BE2C (cell line): ENCODE data around the gene FABP3.

Source experiments
- DNase-seq: peaks from one replicate; pipeline ENCODE4 v3.0.0-alpha.2; 2020
- H3K27me3 ChIP-seq: fragments of 250-450 bp; sonication (Bioruptor Pico); 2 replicates; pipeline ENCODE4 v1.5.1; 2020; ENCODE audit warnings: mild to moderate bottlenecking
- H3K36me3 ChIP-seq: fragments of 250-450 bp; sonication (Bioruptor Pico); 2 replicates; pipeline ENCODE4 v1.5.1; 2020; ENCODE audit warnings: mild to moderate bottlenecking
- H3K4me1 ChIP-seq: fragments of 250-450 bp; sonication (Bioruptor Pico); 2 replicates; pipeline ENCODE4 v1.5.1; 2020
- H3K4me3 ChIP-seq: 2 replicates; pipeline ENCODE4 v1.5.1; 2011; ENCODE audit warnings: low read depth, low read length
- H3K9me3 ChIP-seq: fragments of 250-450 bp; sonication (Bioruptor Pico); 2 replicates; pipeline ENCODE4 v1.5.1; 2020
- CTCF ChIP-seq: IDR thresholded peaks from 2 replicates; pipeline ENCODE4 v1.5.1; 2012; ENCODE audit warnings: mild to moderate bottlenecking, low read depth, low read length

Gene FABP3

GRCh38 chr1:31366796-31367195 lies 6.1 kb downstream of the FABP3 start:
- Histone ChIP-seq H3K9me3 (no peaks in the 10 kb centered on the region), H3K4me3 (no peak overlapping the region), H3K4me1 (no peaks in the 10 kb centered on the region), H3K36me3 (no peaks in the 10 kb centered on the region), H3K27me3 (no peaks in the 10 kb centered on the region)
- no peak for TF ChIP-seq CTCF
- DNase-seq, result no peak

- no peak for DNase-seq
- Histone ChIP-seq H3K9me3 (no peaks in the 10 kb centered on the region), H3K4me1 (no peaks in the 10 kb centered on the region), H3K27me3 (no peaks in the 10 kb centered on the region), H3K36me3 (no peaks in the 10 kb centered on the region), H3K4me3 (no peak overlapping the region)
- TF ChIP-seq CTCF, result no peak
These were observed 8.2 kb downstream of the FABP3 start for GRCh38 chr1:31364561-31365250.

GRCh38 chr1:31362032-31362431 lies 10.8 kb downstream of the FABP3 start:
- Histone ChIP-seq H3K9me3 (no peaks in the 10 kb centered on the region), H3K4me1 (no peaks in the 10 kb centered on the region), H3K36me3 (no peaks in the 10 kb centered on the region), H3K4me3 (no peak overlapping the region), H3K27me3 (no peaks in the 10 kb centered on the region)
- DNase-seq, result no peak
- no peak for TF ChIP-seq CTCF

GRCh38 chr1:31361607-31362006 lies 11.3 kb downstream of the FABP3 start:
- Histone ChIP-seq H3K4me1 (no peaks in the 10 kb centered on the region), H3K27me3 (no peaks in the 10 kb centered on the region), H3K36me3 (no peaks in the 10 kb centered on the region), H3K4me3 (no peak overlapping the region), H3K9me3 (no peaks in the 10 kb centered on the region)
- no peak for TF ChIP-seq CTCF
- no peak for DNase-seq

GRCh38 chr1:31356427-31356826 lies 16.4 kb downstream of the FABP3 start:
- Histone ChIP-seq H3K36me3 (no peaks in the 10 kb centered on the region), H3K27me3 (no peaks in the 10 kb centered on the region), H3K4me3 (no peak overlapping the region), H3K4me1 (no peaks in the 10 kb centered on the region), H3K9me3 (no peaks in the 10 kb centered on the region)
- no peak for DNase-seq
- no peak for TF ChIP-seq CTCF

- Histone ChIP-seq H3K36me3 (no peaks in the 10 kb centered on the region), H3K4me1 (no peaks in the 10 kb centered on the region), H3K27me3 (no peaks in the 10 kb centered on the region), H3K9me3 (no peaks in the 10 kb centered on the region), H3K4me3 (no peak overlapping the region)
- no peak for DNase-seq
- TF ChIP-seq CTCF, result no peak
These were observed 18.6 kb downstream of the FABP3 start for GRCh38 chr1:31354283-31354682.
